ENCODE results near the gene PLA2G7.
"Not testable (repeated sequence)": the region's sequence is repeated elsewhere in the genome, so short reads cannot be mapped to it uniquely, and the experiment has no call there.

Gene PLA2G7

DNA sequence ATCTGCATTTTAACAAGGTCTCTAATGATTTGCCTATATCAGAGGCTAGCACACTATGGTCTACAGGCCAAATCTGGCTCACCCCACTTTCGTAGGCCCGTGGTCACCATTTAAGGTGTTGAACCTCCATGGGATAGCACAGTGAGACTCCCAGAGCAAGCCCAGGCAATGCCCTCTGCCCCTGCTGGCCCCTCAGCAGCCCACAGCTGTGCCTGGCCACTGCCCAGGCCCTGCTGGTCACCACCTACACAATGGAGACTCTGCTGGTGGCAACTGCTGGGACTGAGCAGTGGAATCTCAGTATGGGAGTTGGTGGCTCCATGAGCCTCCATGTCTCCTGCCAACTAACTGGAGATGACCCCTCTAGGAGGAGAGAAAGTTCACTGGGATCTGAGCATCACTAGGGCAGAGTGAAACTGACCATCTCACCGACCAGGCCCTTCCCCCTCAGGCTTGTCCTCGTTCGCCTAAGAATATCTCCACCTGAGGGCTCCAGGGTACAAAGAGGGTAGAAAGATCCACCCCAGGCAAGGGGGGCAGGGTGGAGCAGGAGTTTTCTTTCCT lies 13.8 kb upstream of the PLA2G7 start:
- H3K4me3 ChIP-seq (replicated peaks; ENCODE audit: low read depth, low read length) = no peak overlapping the region
- TF ChIP-seq CTCF (IDR thresholded peaks at IDR 0.05; ENCODE audit: low read depth, low read length, missing control alignments) = no peak
- no peak for DNase-seq (ENCODE audit: extremely low read depth, low read depth)

- H3K4me3 ChIP-seq (replicated peaks; ENCODE audit: low read depth, low read length) = no peak within 1 kb of the TSS
- no peak for DNase-seq (ENCODE audit: extremely low read depth, low read depth)
- no peak for TF ChIP-seq CTCF (IDR thresholded peaks at IDR 0.05; ENCODE audit: low read depth, low read length, missing control alignments)
These were observed 11.5 kb upstream of the PLA2G7 start, which contains the start of gene ANKRD66 for GRCh38 chr6:46746696-46747095. Gene ANKRD66, plus strand, starts transcription at chr6:46746933. Its CDS starts 5,016 bp downstream, at chr6:46751949.

DNA sequence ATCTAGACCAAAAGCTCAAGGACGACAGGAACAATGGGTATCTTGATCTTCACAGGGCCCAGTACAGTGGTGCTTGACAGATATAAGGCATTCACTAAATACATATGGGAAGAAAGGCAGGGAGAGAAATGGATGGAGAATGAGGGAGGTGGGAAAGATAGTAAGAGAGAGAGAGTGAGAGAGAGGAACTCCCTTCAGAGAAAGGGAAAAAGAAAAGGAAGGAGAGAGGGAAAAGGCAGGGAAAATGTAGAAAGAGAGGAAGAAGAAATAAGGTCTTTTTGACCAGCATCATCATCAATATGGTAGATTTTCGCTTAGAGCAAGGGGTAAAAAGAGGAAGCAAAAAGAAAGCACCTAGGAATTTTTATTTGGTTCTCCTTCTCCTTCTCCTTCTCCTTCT lies 10.8 kb upstream of the PLA2G7 start:
- no peak overlapping the region for H3K4me3 ChIP-seq (replicated peaks; ENCODE audit: low read depth, low read length)
- no peak for DNase-seq (ENCODE audit: extremely low read depth, low read depth)
- TF ChIP-seq CTCF (IDR thresholded peaks at IDR 0.05; ENCODE audit: low read depth, low read length, missing control alignments) = no peak

- not testable (repeated sequence) for DNase-seq (ENCODE audit: extremely low read depth, low read depth)
These were observed 9.1 kb upstream of the PLA2G7 start for GRCh38 chr6:46744159-46744725.

DNA sequence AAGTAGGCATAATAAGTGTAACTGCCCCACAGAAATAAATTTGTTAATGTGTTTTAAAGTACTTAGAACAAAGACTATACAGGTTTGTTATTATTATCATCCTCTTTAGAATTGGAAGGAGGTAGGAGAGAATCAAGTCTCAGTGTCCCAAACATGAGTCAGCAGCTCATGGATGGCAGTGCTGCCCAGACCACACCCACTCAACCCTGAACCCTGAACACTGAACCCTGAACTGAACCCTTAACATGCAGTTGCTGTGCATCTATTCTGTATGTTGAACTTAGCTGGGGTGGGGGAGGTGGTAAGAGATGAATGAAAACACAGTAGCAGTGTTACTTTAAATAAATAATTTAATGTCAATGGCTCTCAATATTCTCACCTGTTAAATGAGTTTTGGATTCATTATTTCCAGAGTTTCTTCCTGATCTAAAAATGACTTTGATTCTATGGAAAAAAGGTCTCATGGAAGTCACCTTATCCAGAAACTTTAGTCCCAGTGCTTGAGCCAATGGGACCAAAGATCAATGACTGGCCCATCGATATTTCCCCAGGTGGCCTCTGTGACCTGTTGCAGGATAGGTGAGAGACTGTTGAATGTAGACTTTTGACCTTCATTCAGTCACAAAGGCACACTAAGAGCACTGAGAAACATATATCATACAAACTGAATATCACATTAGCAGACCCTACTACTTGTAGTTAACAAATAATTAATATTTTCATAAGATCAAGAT lies 8.4 kb upstream of the PLA2G7 start:
- H3K4me3 ChIP-seq (replicated peaks; ENCODE audit: low read depth, low read length) = no peak overlapping the region
- no peak for DNase-seq (ENCODE audit: extremely low read depth, low read depth)
- no peak for TF ChIP-seq CTCF (IDR thresholded peaks at IDR 0.05; ENCODE audit: low read depth, low read length, missing control alignments)

More at GRCh38 chr6:46744159-46744725, 9.1 kb upstream of the PLA2G7 start:
- H3K4me3 ChIP-seq (replicated peaks; ENCODE audit: low read depth, low read length) = not testable (repeated sequence)

GRCh38 chr6:46741910-46742309 lies 6.7 kb upstream of the PLA2G7 start:
- no peak for TF ChIP-seq CTCF (IDR thresholded peaks at IDR 0.05; ENCODE audit: low read depth, low read length, missing control alignments)
- no peak overlapping the region for H3K4me3 ChIP-seq (replicated peaks; ENCODE audit: low read depth, low read length)
- DNase-seq (ENCODE audit: extremely low read depth, low read depth) = no peak

DNA sequence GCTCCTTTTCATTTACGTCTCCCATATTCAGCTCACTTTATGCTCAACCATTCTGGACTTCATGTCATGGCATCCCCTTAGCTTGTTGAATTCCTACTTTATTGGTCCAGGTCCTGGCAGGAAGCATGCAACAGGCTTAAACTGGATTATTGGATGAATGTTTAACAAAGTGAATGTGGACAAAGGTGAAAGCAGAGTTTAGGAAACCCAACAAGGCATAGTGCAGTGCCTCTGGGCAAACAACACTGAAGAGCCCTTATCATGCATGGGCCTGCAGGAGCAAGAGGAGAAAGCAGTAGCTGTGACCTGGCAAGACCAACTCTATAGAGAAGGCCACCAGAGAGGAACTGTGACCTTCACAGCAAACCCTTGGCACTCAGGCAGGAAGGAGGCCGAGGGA lies 6.3 kb upstream of the PLA2G7 start:
- no peak for DNase-seq (ENCODE audit: extremely low read depth, low read depth)
- H3K4me3 ChIP-seq (replicated peaks; ENCODE audit: low read depth, low read length) = no peak overlapping the region
- no peak for TF ChIP-seq CTCF (IDR thresholded peaks at IDR 0.05; ENCODE audit: low read depth, low read length, missing control alignments)
